Thoracic aorta (tissue), 2 donors: ENCODE results near the gene MLPH. TPM values are rescaled to one million over a fixed set of nuclear protein-coding genes. Genes with fewer than 3 reads are reported as not detected.
A peak's percentile ranks its signal among the peaks of the same experiment; 100 is the strongest.
"Not testable (repeated sequence)": the region's sequence is repeated elsewhere in the genome, so short reads cannot be mapped to it uniquely, and the experiment has no call there.

ENCODE experiments used
- ATAC-seq: fragments of 150-250 bp; one replicate; pipeline ENCODE4 v1.8.0; 2017; ENCODE audit warnings: low read depth; ENCODE audit not compliant: insufficient number of reproducible peaks, low FRiP score
- DNase-seq: peaks from one replicate; pipeline ENCODE4 v3.0.0-alpha.2; 2020; ENCODE audit warnings: low spot score
- H3K27ac ChIP-seq, 2 donors: fragments of 200-600 bp; sonication (generic); 1 replicate in 1 of 2; 2 replicates in 1 of 2; pipeline ENCODE4 v1.5.1; 2016; ENCODE audit warnings: mild to moderate bottlenecking in 2 of 2, moderate library complexity in 2 of 2
- H3K27me3 ChIP-seq: fragments of 200-600 bp; sonication (generic); replicated peaks from 2 replicates; pipeline ENCODE4 v1.6.0; 2016; ENCODE audit warnings: mild to moderate bottlenecking; ENCODE audit not compliant: insufficient read depth
- H3K36me3 ChIP-seq: fragments of 200-600 bp; sonication (generic); one replicate; pipeline ENCODE4 v1.5.1; 2016
- H3K4me1 ChIP-seq, 2 donors: fragments of 200-600 bp; sonication (generic); 1 replicate in 1 of 2; 2 replicates in 1 of 2; pipeline versions ENCODE4 v1.5.1 to v1.6.0; 2016; ENCODE audit warnings: low read depth in 2 of 2, mild to moderate bottlenecking in 1 of 2; ENCODE audit not compliant: control insufficient read depth in 1 of 2
- H3K4me3 ChIP-seq: fragments of 200-600 bp; sonication (generic); 2 replicates; pipeline ENCODE4 v1.5.1; 2016; ENCODE audit warnings: mild to moderate bottlenecking
- H3K9me3 ChIP-seq: fragments of 200-600 bp; sonication (generic); 2 replicates; pipeline ENCODE4 v1.5.1; 2016
- CTCF ChIP-seq: fragments of 200-600 bp; sonication (generic); IDR thresholded peaks from one replicate; pipeline ENCODE4 v1.5.1; 2019; ENCODE audit warnings: antibody characterized with exemption
- total RNA-seq, 2 donors: library from RNA; depleted of rRNA; stranded (reverse); fragments of >200 nt; gene quantifications; one replicate each; pipeline versions ENCODE4 v1.1.0 to v1.2.3, GENCODE V29; 2016

MLPH gene
- total RNA-seq, 2 donors from 2014 or later, result 2.0 to 7.4 TPM

GRCh38 chr2:237592425-237592980, 105.5 kb downstream of the MLPH start:
- no peak for TF ChIP-seq CTCF
- H3K27ac ChIP-seq, result no peak overlapping the region
- no peak overlapping the region for H3K4me3 ChIP-seq
- H3K4me1 ChIP-seq, result peaks cover 20 to 52% of the 10 kb centered on the region in 2 donors
- no peaks in the 10 kb centered on the region for H3K9me3 ChIP-seq
- ATAC-seq, result no peak
- H3K27me3 ChIP-seq, result no peaks in the 10 kb centered on the region
- H3K36me3 ChIP-seq, result no peaks in the 10 kb centered on the region
- DNase-seq, result no peak

GRCh38 chr2:237593036-237593435, 106.0 kb downstream of the MLPH start:
- no peak for DNase-seq
- TF ChIP-seq CTCF, result no peak
- H3K36me3 ChIP-seq, result no peaks in the 10 kb centered on the region
- peak overlapping the region; percentile 86 to 93 for H3K27ac ChIP-seq
- H3K27me3 ChIP-seq, result no peaks in the 10 kb centered on the region
- H3K9me3 ChIP-seq, result no peaks in the 10 kb centered on the region
- H3K4me3 ChIP-seq, result no peak overlapping the region
- H3K4me1 ChIP-seq, result peaks cover 20 to 52% of the 10 kb centered on the region in 2 donors
- ATAC-seq, result no peak

DNA sequence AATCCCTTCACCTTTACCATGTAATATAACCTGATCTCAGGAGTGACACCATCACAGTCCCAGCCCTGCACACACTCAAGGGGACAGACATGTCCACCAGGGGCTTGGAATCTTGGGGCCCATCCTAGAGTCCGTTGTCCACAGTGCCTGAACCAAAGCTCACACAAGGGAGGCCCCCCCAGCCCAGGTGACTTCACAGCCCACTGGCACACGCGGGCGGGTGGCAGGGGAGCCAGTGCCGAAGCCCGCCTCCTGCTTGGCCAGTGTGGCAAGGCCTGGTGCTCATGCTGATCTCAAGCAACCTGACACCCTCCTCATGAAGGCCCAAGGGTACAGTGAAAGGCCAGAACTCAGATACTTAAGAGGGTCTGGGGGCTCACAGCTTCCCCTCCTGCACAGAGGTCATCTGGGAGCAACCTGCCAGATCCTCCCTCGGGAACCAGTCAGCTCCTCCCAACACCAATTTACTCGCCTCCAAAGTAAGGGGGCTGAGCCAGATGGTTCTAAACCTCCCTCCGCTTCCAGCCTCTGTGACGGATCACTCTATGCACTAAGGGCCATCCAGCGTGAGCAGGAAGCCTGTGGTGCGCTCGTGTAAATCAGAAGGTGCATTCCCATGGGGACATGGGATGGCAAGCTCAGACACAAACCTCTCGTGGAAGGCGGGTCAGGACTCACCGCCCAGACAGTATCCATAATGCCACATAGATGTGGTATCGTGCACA, 106.7 kb downstream of the MLPH start:
- H3K27ac ChIP-seq, result peak overlapping the region; percentile 86 to 93
- ATAC-seq (no peak), DNase-seq (no peak)
- no peaks in the 10 kb centered on the region for H3K9me3 ChIP-seq
- no peak overlapping the region for H3K4me3 ChIP-seq
- peaks cover 20 to 58% of the 10 kb centered on the region in 2 donors for H3K4me1 ChIP-seq
- no peaks in the 10 kb centered on the region for H3K27me3 ChIP-seq
- no peaks in the 10 kb centered on the region for H3K36me3 ChIP-seq
- TF ChIP-seq CTCF, result no peak

DNA sequence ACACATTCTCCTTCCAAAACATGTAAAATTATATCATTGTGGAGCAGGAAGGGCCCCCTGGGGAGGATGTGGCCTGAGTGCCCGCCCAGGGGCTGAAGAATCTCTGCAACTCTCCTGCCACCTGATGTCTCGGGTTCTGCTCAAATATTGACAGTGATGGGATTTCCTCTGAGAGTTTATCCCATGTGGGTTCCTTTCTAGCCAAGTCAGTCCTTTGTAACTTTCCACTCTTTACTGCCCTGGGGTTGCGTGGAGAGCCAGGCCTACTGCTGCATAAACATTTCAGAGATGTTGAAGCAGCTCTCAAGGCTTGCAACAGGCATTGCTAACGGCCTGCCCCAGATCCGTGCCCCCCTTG, 107.4 kb downstream of the MLPH start:
- Histone ChIP-seq H3K27me3 (no peaks in the 10 kb centered on the region), H3K27ac (peak overlapping the region; percentile 86 to 93), H3K4me1 (peaks cover 23 to 65% of the 10 kb centered on the region in 2 donors), H3K36me3 (no peaks in the 10 kb centered on the region), H3K9me3 (no peaks in the 10 kb centered on the region), H3K4me3 (peak overlapping the region; percentile 31)
- no peak for TF ChIP-seq CTCF
- no peak for DNase-seq
- ATAC-seq, result peak; percentile 47

DNA sequence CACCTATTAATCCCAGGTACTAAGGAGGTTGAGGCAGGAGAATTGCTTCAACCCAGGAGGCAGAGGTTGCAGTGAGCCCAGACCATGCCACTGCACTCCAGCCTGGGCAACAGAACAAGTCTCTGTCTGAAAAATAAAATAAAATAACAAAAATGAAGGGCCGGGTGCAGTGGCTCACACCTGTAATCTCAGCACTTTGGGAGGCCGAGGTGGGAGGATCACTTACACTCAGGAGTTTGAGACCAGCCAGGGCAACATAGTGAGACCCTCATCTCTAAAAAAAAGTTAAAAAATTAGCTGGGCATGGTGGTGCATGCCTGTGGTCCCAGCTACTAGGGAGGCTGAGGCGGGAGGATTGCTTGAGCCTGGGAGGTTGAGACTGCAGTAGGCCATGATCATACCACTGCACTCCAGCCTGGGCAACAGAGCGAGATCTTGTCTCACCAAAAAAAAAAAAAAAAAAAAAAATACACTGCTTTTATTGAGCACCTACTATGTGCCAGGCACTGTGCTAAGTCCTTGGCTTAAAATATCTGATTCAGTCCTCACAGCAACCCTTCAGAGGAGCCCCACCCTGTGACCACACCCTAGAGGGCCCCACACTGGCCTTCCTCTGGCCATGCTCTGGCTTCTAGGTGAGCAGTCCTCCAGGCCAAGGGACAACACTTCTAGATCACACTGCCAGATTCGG, 108.9 kb downstream of the MLPH start:
- Histone ChIP-seq H3K4me1 (peaks cover 22 to 68% of the 10 kb centered on the region in 2 donors), H3K27ac (peak overlapping the region; percentile 86 to 93)
- H3K9me3 ChIP-seq, H3K27me3 ChIP-seq, H3K4me3 ChIP-seq, ATAC-seq, H3K36me3 ChIP-seq, DNase-seq: not testable (repeated sequence)
